ENCODE data around the gene EIF2B4. TPM values are rescaled to one million over a fixed set of nuclear protein-coding genes. Genes with fewer than 3 reads are reported as not detected.

Gene EIF2B4
- polyA plus RNA-seq, 1 donor (not counting 4 experiments of a cell fraction or from before 2014, with no cell fraction given): 54.9 TPM

- Histone ChIP-seq H3K27ac (ENCODE audit: control insufficient read depth, insufficient read depth, low read length) (peak within 1 kb of the TSS; percentile 91), H3K4me3 (ENCODE audit: control insufficient read depth in 2 of 3, extremely low read depth in 1 of 3, insufficient read depth in 2 of 3, low read depth in 1 of 3, low read length in 3 of 3) (peak within 1 kb of the TSS; percentile 76 to 87 (median 79)), H3K27me3 (ENCODE audit: control insufficient read depth, extremely low read depth, insufficient read depth, low read length) (no peaks in the 10 kb centered on the region), H3K4me1 (ENCODE audit: control insufficient read depth, extremely low read depth, insufficient read depth, low read length) (peaks cover 27% of the 10 kb centered on the region), H3K36me3 (ENCODE audit: control insufficient read depth in 2 of 2, extremely low read depth in 1 of 2, insufficient read depth in 2 of 2, low read length in 2 of 2) (peaks cover 8 to 13% of the 10 kb centered on the region in 2 experiments), H3K9ac (ENCODE audit: control insufficient read depth, extremely low read depth, insufficient read depth, low read length) (peak within 1 kb of the TSS; percentile 99), H3K4me2 (ENCODE audit: control insufficient read depth, extremely low read depth, insufficient read depth, low read depth, low read length) (peak within 1 kb of the TSS; percentile 88), H3K9me1 (ENCODE audit: control insufficient read depth, extremely low read depth, insufficient read depth, low read length) (no peaks in the 10 kb centered on the region), H3K9me3 (ENCODE audit: control insufficient read depth, low read depth, low read length) (no peaks in the 10 kb centered on the region), H3K79me2 (ENCODE audit: control insufficient read depth, insufficient read depth, low read length) (peaks cover 10% of the 10 kb centered on the region), H2AFZ (ENCODE audit: control insufficient read depth, low read length) (peak within 1 kb of the TSS; percentile 90), H4K20me1 (ENCODE audit: control insufficient read depth, extremely low read depth, insufficient read depth, low read length) (peaks cover 3% of the 10 kb centered on the region)
- dilution Hi-C loops (cut with MboI; ENCODE audit: extremely low pct_ligation_motif_present, low sequenced_read_pairs): no loop called here
- TF ChIP-seq CTCF (optimal IDR thresholded peaks at IDR 0.05 in 1 of 3, IDR thresholded peaks at IDR 0.05 in 1 of 3, conservative IDR thresholded peaks at IDR 0.05 in 1 of 3; ENCODE audit: extremely low read depth in 1 of 3, insufficient read depth in 2 of 3, low read length in 3 of 3) (no peak), EZH2 (IDR thresholded peaks at IDR 0.05; ENCODE audit: low read length) (no peak)
- peak; percentile 68 for DNase-seq (ENCODE audit: low read depth, low spot score)
- FAIRE-seq: no peak
Measured at GRCh38 chr2:27322766-27323595, 47.2 kb downstream of the EIF2B4 start, which contains the start of gene MPV17. TSS of gene MPV17 (minus strand) at chr2:27323097. CDS start at chr2:27322517, 580 bp downstream.

- no peak for FAIRE-seq
- Histone ChIP-seq H4K20me1 (ENCODE audit: control insufficient read depth, extremely low read depth, insufficient read depth, low read length) (peaks cover 6% of the 10 kb centered on the region), H3K27ac (ENCODE audit: control insufficient read depth, insufficient read depth, low read length) (peak overlapping the region; percentile 91), H3K9me1 (ENCODE audit: control insufficient read depth, extremely low read depth, insufficient read depth, low read length) (no peaks in the 10 kb centered on the region), H3K36me3 (ENCODE audit: control insufficient read depth in 2 of 2, extremely low read depth in 1 of 2, insufficient read depth in 2 of 2, low read length in 2 of 2) (peaks cover 5 to 16% of the 10 kb centered on the region in 2 experiments), H2AFZ (ENCODE audit: control insufficient read depth, low read length) (peak overlapping the region; percentile 90), H3K4me2 (ENCODE audit: control insufficient read depth, extremely low read depth, insufficient read depth, low read depth, low read length) (peak overlapping the region; percentile 88), H3K4me3 (ENCODE audit: control insufficient read depth in 2 of 3, extremely low read depth in 1 of 3, insufficient read depth in 2 of 3, low read depth in 1 of 3, low read length in 3 of 3) (peak overlapping the region; percentile 76 to 87 (median 79)), H3K79me2 (ENCODE audit: control insufficient read depth, insufficient read depth, low read length) (peaks cover 10% of the 10 kb centered on the region), H3K4me1 (ENCODE audit: control insufficient read depth, extremely low read depth, insufficient read depth, low read length) (peaks cover 27% of the 10 kb centered on the region), H3K27me3 (ENCODE audit: control insufficient read depth, extremely low read depth, insufficient read depth, low read length) (no peaks in the 10 kb centered on the region), H3K9ac (ENCODE audit: control insufficient read depth, extremely low read depth, insufficient read depth, low read length) (peak overlapping the region; percentile 99), H3K9me3 (ENCODE audit: control insufficient read depth, low read depth, low read length) (no peaks in the 10 kb centered on the region)
- DNase-seq (ENCODE audit: low read depth, low spot score): no peak
- dilution Hi-C loops (cut with MboI; ENCODE audit: extremely low pct_ligation_motif_present, low sequenced_read_pairs): no loop called here
- TF ChIP-seq CTCF (optimal IDR thresholded peaks at IDR 0.05 in 1 of 3, IDR thresholded peaks at IDR 0.05 in 1 of 3, conservative IDR thresholded peaks at IDR 0.05 in 1 of 3; ENCODE audit: extremely low read depth in 1 of 3, insufficient read depth in 2 of 3, low read length in 3 of 3): no peak
- TF ChIP-seq EZH2 (IDR thresholded peaks at IDR 0.05; ENCODE audit: low read length): no peak
Measured at GRCh38 chr2:27322301-27322765, 47.8 kb downstream of the EIF2B4 start.

All from keratinocyte (primary cell).